ENCODE data around the gene DTNA. TPM values are rescaled to one million over a fixed set of nuclear protein-coding genes. Genes with fewer than 3 reads are reported as not detected.
A peak's percentile ranks its signal among the peaks of the same experiment; 100 is the strongest.

The DTNA gene
- total RNA-seq, 1 experiment from 2014 or later, result not detected

DNA sequence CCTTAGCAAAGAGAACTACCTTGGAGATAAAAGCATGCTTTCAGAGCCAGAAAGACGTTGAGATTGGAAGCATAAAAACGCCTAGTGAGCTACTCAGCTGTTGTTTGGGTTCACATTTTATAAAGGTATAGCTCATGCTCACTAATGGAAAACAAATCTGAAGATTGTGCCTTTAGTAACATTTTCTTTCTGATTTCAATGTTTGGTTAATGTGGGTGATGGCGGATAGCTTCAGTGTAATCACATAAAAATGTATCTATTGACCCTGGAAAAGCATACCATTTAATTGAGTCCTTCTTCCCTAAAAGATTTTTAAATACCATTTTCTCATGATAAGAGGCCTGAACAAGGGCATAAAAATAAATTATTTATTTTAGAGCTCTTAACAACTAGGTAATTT lies 73.4 kb downstream of the DTNA start:
- intact Hi-C loops (cut with micrococcal nuclease), result no loop called here
- TF ChIP-seq, protein P1, sequence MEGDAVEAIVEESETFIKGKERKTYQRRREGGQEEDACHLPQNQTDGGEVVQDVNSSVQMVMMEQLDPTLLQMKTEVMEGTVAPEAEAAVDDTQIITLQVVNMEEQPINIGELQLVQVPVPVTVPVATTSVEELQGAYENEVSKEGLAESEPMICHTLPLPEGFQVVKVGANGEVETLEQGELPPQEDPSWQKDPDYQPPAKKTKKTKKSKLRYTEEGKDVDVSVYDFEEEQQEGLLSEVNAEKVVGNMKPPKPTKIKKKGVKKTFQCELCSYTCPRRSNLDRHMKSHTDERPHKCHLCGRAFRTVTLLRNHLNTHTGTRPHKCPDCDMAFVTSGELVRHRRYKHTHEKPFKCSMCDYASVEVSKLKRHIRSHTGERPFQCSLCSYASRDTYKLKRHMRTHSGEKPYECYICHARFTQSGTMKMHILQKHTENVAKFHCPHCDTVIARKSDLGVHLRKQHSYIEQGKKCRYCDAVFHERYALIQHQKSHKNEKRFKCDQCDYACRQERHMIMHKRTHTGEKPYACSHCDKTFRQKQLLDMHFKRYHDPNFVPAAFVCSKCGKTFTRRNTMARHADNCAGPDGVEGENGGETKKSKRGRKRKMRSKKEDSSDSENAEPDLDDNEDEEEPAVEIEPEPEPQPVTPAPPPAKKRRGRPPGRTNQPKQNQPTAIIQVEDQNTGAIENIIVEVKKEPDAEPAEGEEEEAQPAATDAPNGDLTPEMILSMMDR (IDR thresholded peaks at IDR 0.05; ENCODE audit: unreplicated experiment), result no peak
- BruUV-seq (replicated peaks), result no TSS peak
- Mint-ChIP-seq H3K4me3 (ENCODE audit: unreplicated experiment) (no peak overlapping the region), H3K4me1 (ENCODE audit: insufficient read depth, unreplicated experiment) (no peaks in the 10 kb centered on the region), H3K27me3 (ENCODE audit: insufficient read depth, unreplicated experiment) (no peaks in the 10 kb centered on the region), H3K9me3 (ENCODE audit: unreplicated experiment) (no peaks in the 10 kb centered on the region), H3K36me3 (ENCODE audit: insufficient read depth, unreplicated experiment) (no peaks in the 10 kb centered on the region), H3K27ac (ENCODE audit: low read depth, unreplicated experiment) (no peak overlapping the region)
- CTCF ChIA-PET, result interaction anchor here (0.5 to 9.1 kb wide), 10 partner anchors 10 to 660 kb away, joined by 3 to 148 read pairs (median 3); no protein-coding TSS in a partner anchor
- DNase-seq (ENCODE audit: unreplicated experiment), result no peak
- POLR2A ChIA-PET, result no interaction called here

DNA sequence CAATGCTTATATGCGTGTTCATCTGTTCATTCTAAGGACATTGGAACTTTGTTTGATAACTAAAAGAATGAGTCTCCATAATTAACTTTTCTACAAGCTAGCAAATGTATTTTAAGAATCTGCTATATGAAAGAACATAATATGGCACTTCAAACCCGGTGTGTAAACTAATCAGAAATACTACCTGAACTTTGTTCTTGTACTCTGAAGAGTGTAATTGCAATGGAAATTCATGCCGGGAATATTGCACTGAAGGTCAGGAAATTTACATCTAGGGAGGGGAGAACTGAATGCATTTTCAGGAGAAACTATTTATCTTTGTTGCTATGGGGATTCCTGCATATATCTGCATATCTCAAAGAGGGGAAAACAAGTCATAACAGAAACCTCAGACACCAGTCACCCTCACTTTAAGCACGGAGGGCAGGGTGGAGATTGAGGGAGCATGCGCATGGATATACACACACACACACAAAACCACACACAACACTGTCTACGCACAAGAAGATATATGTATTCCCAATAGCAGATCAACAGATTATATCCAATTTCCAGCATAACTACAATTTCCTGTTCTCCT lies 76.2 kb downstream of the DTNA start:
- Mint-ChIP-seq H3K9me3 (ENCODE audit: unreplicated experiment) (no peaks in the 10 kb centered on the region), H3K27ac (ENCODE audit: low read depth, unreplicated experiment) (no peak overlapping the region), H3K36me3 (ENCODE audit: insufficient read depth, unreplicated experiment) (no peaks in the 10 kb centered on the region), H3K4me1 (ENCODE audit: insufficient read depth, unreplicated experiment) (no peaks in the 10 kb centered on the region), H3K4me3 (ENCODE audit: unreplicated experiment) (no peak overlapping the region), H3K27me3 (ENCODE audit: insufficient read depth, unreplicated experiment) (peaks cover 12% of the 10 kb centered on the region)
- no TSS peak for BruUV-seq (replicated peaks)
- TF ChIP-seq, protein P1 (IDR thresholded peaks at IDR 0.05; ENCODE audit: unreplicated experiment), result no peak
- intact Hi-C loops (cut with micrococcal nuclease), result loop anchor here (5.0 kb wide), 1 partner anchor 79 kb away; no protein-coding TSS in a partner anchor
- no peak for DNase-seq (ENCODE audit: unreplicated experiment)
- CTCF ChIA-PET, result interaction anchor here (0.5 to 9.1 kb wide), 11 partner anchors 19 to 663 kb away, joined by 3 to 148 read pairs (median 4); no protein-coding TSS in a partner anchor
- POLR2A ChIA-PET, result interaction anchor here (1.0 kb wide), 1 partner anchor 123 kb away, joined by 3 read pairs; no protein-coding TSS in a partner anchor

DNA sequence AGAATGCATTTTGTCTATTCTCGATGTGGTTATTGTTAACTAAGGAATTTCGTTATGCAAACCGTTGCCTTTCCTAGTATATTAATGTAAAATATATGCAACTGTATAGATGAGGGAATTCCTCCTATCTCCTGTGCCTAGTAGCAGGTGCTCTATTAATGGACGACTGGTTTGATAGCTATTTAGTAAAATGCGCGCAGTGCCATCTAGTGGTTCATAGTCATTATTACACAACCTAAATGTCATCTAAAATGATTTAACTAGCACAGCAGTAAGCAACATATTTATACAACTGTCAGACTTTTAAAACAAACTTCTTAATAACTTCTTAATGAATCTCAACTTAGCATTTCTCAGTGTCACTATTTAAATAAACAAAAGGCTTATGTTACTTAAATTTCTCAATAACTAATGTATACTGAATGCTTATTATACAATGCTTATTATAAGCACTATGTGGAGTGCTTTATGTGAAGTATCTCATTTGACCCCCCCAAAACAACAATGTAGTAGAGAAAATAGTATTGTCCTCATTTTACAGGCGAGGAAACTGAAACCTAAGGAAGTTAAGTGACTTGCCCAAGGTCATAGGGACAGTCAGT lies 77.9 kb downstream of the DTNA start:
- no peaks in the 10 kb centered on the region for H3K4me1 Mint-ChIP-seq (ENCODE audit: insufficient read depth, unreplicated experiment)
- ChIA-PET POLR2A (interaction anchor here (1.0 kb wide), 1 partner anchor 128 kb away, joined by 3 read pairs; no protein-coding TSS in a partner anchor), CTCF (interaction anchor here (0.6 to 9.1 kb wide), 17 partner anchors 8 to 665 kb away, joined by 3 to 148 read pairs (median 5); no protein-coding TSS in a partner anchor)
- no peaks in the 10 kb centered on the region for H3K36me3 Mint-ChIP-seq (ENCODE audit: insufficient read depth, unreplicated experiment)
- no TSS peak for BruUV-seq (replicated peaks)
- intact Hi-C loops (cut with micrococcal nuclease), result loop anchor here (1.0 to 5.0 kb wide), 5 partner anchors 59 to 666 kb away; no protein-coding TSS in a partner anchor
- H3K27ac Mint-ChIP-seq (ENCODE audit: low read depth, unreplicated experiment), result no peak overlapping the region
- DNase-seq (ENCODE audit: unreplicated experiment), result peak; percentile 72
- TF ChIP-seq, protein P1 (IDR thresholded peaks at IDR 0.05; ENCODE audit: unreplicated experiment), result peak; percentile 64
- no peak overlapping the region for H3K4me3 Mint-ChIP-seq (ENCODE audit: unreplicated experiment)
- no peaks in the 10 kb centered on the region for H3K9me3 Mint-ChIP-seq (ENCODE audit: unreplicated experiment)
- peaks cover 12% of the 10 kb centered on the region for H3K27me3 Mint-ChIP-seq (ENCODE audit: insufficient read depth, unreplicated experiment)

DNA sequence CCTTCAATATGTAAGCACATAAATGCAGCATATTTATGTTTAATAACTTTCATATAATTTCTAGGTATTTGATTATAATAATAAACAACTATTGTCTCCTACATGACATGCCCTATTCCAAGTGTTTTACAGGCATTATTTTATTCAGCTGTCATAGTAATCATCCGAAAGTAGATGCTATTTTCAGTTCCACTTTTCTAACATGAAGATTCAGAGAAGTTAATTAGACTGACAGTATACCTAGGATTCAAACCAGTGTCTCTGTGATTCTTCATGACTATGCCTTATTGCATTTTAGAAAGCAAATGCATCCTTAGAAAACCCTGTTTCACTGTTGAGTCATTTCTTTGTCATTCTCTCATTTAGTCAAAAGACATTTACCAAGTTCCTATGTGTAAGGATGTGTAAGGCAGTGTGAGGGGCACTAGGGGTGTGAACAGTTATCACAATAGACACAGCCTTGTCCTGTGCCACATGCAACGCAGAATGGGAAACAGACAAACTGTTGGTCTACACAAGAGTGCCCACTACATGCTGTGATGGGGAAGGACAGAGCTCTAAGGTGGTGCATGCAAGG lies 79.8 kb downstream of the DTNA start:
- no peak overlapping the region for H3K4me3 Mint-ChIP-seq (ENCODE audit: unreplicated experiment)
- TF ChIP-seq, protein P1 (IDR thresholded peaks at IDR 0.05; ENCODE audit: unreplicated experiment), result no peak
- H3K27me3 Mint-ChIP-seq (ENCODE audit: insufficient read depth, unreplicated experiment), result peaks cover 24% of the 10 kb centered on the region
- CTCF ChIA-PET, result interaction anchor here (0.6 to 9.1 kb wide), 10 partner anchors 10 to 666 kb away, joined by 3 to 148 read pairs (median 4); no protein-coding TSS in a partner anchor
- H3K9me3 Mint-ChIP-seq (ENCODE audit: unreplicated experiment), result no peaks in the 10 kb centered on the region
- intact Hi-C loops (cut with micrococcal nuclease), result loop anchor here (5.0 kb wide), 1 partner anchor 83 kb away; no protein-coding TSS in a partner anchor
- POLR2A ChIA-PET, result no interaction called here
- H3K27ac Mint-ChIP-seq (ENCODE audit: low read depth, unreplicated experiment), result no peak overlapping the region
- DNase-seq (ENCODE audit: unreplicated experiment), result no peak
- H3K4me1 Mint-ChIP-seq (ENCODE audit: insufficient read depth, unreplicated experiment), result no peaks in the 10 kb centered on the region
- no TSS peak for BruUV-seq (replicated peaks)
- H3K36me3 Mint-ChIP-seq (ENCODE audit: insufficient read depth, unreplicated experiment), result no peaks in the 10 kb centered on the region
